Upper lobe of left lung (tissue), 4 donors: ENCODE results near the gene TMEM141.

Experiments
- EP300 ChIP-seq, 4 donors: sonication (generic); formaldehyde crosslinking; IDR thresholded peaks; one replicate each; pipeline ENCODE4 v1.5.1; 2017; ENCODE audit warnings: antibody characterized with exemption in 4 of 4, control low read depth in 2 of 4
- POLR2A ChIP-seq, 4 donors: fragments of 450-650 bp; IDR thresholded peaks; one replicate each; pipeline ENCODE4 v1.5.1; 2016 to 2017; ENCODE audit warnings: antibody characterized with exemption in 4 of 4, mild to moderate bottlenecking in 2 of 4
- POLR2AphosphoS5 ChIP-seq, 2 donors: sonication (generic); formaldehyde crosslinking; IDR thresholded peaks; one replicate each; pipeline ENCODE4 v1.5.1; 2017; ENCODE audit warnings: antibody characterized with exemption in 2 of 2
- TF ChIP-seq, protein P1 (sequence below), 6 experiments: fragments of 450-650 bp in 4 of 6; fragments of 200-600 bp in 2 of 6; sonication (generic) in 2 of 6; IDR thresholded peaks; one replicate each; pipeline ENCODE4 v1.5.1; 2016 to 2019; ENCODE audit warnings: antibody characterized with exemption in 6 of 6

DNA sequence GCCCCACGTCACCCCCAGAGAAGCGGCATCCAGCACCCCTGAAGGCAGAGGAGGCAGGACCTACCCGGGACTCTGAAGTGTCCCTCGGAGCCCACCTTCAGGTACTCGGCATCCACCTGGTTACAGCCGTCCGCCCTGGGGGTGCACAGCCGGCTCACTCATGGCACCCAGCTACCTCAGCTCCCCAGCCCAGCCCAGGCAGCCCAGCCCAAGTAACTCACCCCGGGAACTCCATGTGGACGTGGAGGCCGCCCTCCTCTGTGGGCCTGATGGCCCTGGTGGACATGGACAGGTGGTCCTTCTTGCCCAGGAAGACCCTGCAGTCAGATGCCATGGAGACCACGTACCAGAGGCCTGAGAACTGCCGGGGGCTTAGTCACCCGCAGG, 27.5 kb upstream of the TMEM141 start:
- TF ChIP-seq POLR2A (IDR thresholded peaks at IDR 0.05) (no peak), POLR2AphosphoS5 (IDR thresholded peaks at IDR 0.05) (no peak), EP300 (IDR thresholded peaks at IDR 0.05) (no peak)
- TF ChIP-seq, protein P1, sequence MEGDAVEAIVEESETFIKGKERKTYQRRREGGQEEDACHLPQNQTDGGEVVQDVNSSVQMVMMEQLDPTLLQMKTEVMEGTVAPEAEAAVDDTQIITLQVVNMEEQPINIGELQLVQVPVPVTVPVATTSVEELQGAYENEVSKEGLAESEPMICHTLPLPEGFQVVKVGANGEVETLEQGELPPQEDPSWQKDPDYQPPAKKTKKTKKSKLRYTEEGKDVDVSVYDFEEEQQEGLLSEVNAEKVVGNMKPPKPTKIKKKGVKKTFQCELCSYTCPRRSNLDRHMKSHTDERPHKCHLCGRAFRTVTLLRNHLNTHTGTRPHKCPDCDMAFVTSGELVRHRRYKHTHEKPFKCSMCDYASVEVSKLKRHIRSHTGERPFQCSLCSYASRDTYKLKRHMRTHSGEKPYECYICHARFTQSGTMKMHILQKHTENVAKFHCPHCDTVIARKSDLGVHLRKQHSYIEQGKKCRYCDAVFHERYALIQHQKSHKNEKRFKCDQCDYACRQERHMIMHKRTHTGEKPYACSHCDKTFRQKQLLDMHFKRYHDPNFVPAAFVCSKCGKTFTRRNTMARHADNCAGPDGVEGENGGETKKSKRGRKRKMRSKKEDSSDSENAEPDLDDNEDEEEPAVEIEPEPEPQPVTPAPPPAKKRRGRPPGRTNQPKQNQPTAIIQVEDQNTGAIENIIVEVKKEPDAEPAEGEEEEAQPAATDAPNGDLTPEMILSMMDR (IDR thresholded peaks at IDR 0.05) = no peak
